Measurements from ENCODE around the gene MYEOV. TPM values are rescaled to one million over a fixed set of nuclear protein-coding genes. Genes with fewer than 3 reads are reported as not detected.
A peak's percentile ranks its signal among the peaks of the same experiment; 100 is the strongest.

MYEOV gene
- total and polyA plus RNA-seq, 9 of the 15 experiments (the other 6 are each of a cell fraction or from before 2014, with no cell fraction given) = 10.2 to 133 (median 32.2) TPM

GRCh38 chr11:69300120-69301060 is 6.4 kb downstream of the MYEOV start (continued):
- TF ChIP-seq TFAP4 (CRISPR knock-in tag; IDR thresholded peaks at IDR 0.05; ENCODE audit: borderline replicate concordance) (peak; percentile 33; the same call in 1 of the 2 replicates), SMARCA5 (IDR thresholded peaks at IDR 0.05) (0 out of 2 replicates have a peak, but pooled peaks have one; percentile 22), DDX20 (tag; IDR thresholded peaks at IDR 0.05; ENCODE audit: low read depth) (no peak), ARID1B (IDR thresholded peaks at IDR 0.05) (0 out of 2 replicates have a peak, but pooled peaks have one; percentile 1), YBX1 (IDR thresholded peaks at IDR 0.05) (0 out of 2 replicates have a peak, but pooled peaks have one; percentile 73), PCBP2 (IDR thresholded peaks at IDR 0.05; ENCODE audit: low read depth, low read length, poor library complexity, severe bottlenecking) (no peak), SMARCE1 (IDR thresholded peaks at IDR 0.05) (no peak; the same call in 1 of the 2 replicates), CBFA2T3 (IDR thresholded peaks at IDR 0.05) (no peak), THRB (CRISPR knock-in tag; conservative IDR thresholded peaks at IDR 0.05) (peak; percentile 91), SMAD2 (IDR thresholded peaks at IDR 0.05; ENCODE audit: low read depth, low read length) (no peak), ZNF212 (CRISPR knock-in tag; IDR thresholded peaks at IDR 0.05) (no peak), KDM1A (IDR thresholded peaks at IDR 0.05) (peak; percentile 85 to 86), ZNF316 (IDR thresholded peaks at IDR 0.05) (0 out of 2 replicates have a peak, but pooled peaks have one; percentile 5), KHSRP (IDR thresholded peaks at IDR 0.05) (no peak), TRIM24 (IDR thresholded peaks at IDR 0.05) (no peak), NFE2 (IDR thresholded peaks at IDR 0.05; ENCODE audit: low read depth) (no peak), ATF3 (IDR thresholded peaks at IDR 0.05) (peak; percentile 47; the same call in 1 of the 2 replicates), ATF3 (CRISPR knock-in tag; conservative IDR thresholded peaks at IDR 0.05) (no peak), ETS1 (conservative IDR thresholded peaks at IDR 0.05; ENCODE audit: control insufficient read depth, low read depth, low read length) (no peak)

Data from K562 (cell line).